Large intestine (tissue), 3 donors: ENCODE results near the gene FREM3. TPM values are rescaled to one million over a fixed set of nuclear protein-coding genes. Genes with fewer than 3 reads are reported as not detected.
"Not testable (repeated sequence)": the region's sequence is repeated elsewhere in the genome, so short reads cannot be mapped to it uniquely, and the experiment has no call there.

Experiments
- DNase-seq, 2 donors: peaks; one replicate each; pipeline versions ENCODE4 v3.0.0 to v3.0.0-alpha.2; 2013
- H3K27ac ChIP-seq: one replicate; pipeline ENCODE4 v1.5.1; 2013; ENCODE audit warnings: low read length
- H3K27me3 ChIP-seq: 2 replicates; pipeline ENCODE4 v1.6.1; 2013; ENCODE audit warnings: low read length; ENCODE audit not compliant: control insufficient read depth, insufficient read depth
- H3K36me3 ChIP-seq: 2 replicates; pipeline ENCODE4 v1.6.1; 2013; ENCODE audit warnings: low read length; ENCODE audit not compliant: control insufficient read depth, insufficient read depth
- H3K4me1 ChIP-seq: one replicate; pipeline ENCODE4 v1.6.1; 2013; ENCODE audit warnings: low read length; ENCODE audit not compliant: control insufficient read depth, insufficient read depth
- H3K4me3 ChIP-seq: one replicate; pipeline ENCODE4 v1.5.1; 2013; ENCODE audit warnings: low read length
- H3K9me3 ChIP-seq: one replicate; pipeline ENCODE4 v1.6.1; 2013; ENCODE audit warnings: mild to moderate bottlenecking, low read depth, low read length, moderate library complexity; ENCODE audit not compliant: control insufficient read depth
- WGBS: methylation state at CpG from one replicate; pipeline ENCODE4 v1.1.5; 2013; ENCODE audit warnings: low lambda C conversion rate; ENCODE audit not compliant: insufficient coverage; 5-methylcytosine and 5-hydroxymethylcytosine counted together
- polyA plus RNA-seq: library from polyadenylated mRNA; unstranded; fragments of 120-200 nt; gene quantifications from one replicate; pipeline ENCODE4 v1.2.1, GENCODE V29; 2013

Gene FREM3
- polyA plus RNA-seq, 1 donor = 0.16 TPM

DNA sequence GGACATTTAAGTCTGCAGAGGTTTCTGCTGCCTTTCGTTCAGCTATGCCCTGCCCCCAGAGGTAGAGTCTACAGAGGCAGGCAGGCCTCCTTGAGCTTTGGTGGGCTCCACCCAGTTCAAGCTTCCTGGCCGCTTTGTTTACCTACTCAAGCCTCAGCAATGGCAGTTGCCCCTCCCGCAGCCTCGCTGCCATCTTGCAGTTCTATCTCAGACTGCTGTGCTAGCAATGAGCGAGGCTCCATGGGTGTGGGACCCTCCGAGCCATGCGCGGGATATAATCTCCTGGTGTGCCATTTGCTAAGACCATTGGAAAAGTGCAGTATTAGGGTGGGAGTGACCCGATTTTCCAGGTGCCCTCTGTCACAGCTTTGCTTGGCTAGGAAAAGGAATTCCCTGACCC is 26.8 kb downstream of the FREM3 start:
- not testable (repeated sequence) for H3K9me3 ChIP-seq, DNase-seq, H3K4me1 ChIP-seq, H3K27me3 ChIP-seq, H3K36me3 ChIP-seq, H3K4me3 ChIP-seq, H3K27ac ChIP-seq
- no CpG with 5 or more reads among the region's 9 CpGs for WGBS

DNA sequence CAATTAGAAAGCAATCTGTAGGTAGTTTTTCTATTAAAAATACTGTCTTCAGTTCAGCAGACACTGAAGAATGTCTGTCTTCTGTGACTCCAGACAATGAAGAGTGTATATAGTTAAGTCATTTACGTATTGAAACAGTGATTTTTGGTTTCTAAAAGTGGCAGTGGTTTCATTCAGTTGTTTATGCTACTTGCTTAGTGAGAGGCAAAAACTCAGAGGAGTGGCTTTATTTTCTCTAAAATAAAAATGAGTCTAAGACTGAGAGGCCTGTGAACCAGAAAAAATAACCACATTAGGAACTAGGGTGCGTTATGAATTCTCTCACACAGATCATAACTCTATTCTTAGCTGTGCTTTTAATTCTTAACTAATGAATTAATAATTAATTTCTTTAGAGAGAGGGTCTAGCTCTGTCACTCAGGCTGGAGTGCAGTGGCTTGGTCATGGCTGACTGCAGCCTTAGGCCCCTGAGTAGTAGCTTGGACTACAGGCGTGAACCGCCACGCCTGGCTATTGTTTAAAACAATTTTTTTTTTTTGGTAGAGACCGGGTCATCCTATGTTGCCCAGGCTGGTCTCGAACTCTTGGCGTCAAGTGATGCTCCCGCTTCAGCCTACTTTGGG is 31.4 kb downstream of the FREM3 start:
- H3K4me3 ChIP-seq = no peak overlapping the region
- H3K9me3 ChIP-seq = no peaks in the 10 kb centered on the region
- H3K36me3 ChIP-seq = no peaks in the 10 kb centered on the region
- no peak overlapping the region for H3K27ac ChIP-seq
- no peak for DNase-seq
- H3K27me3 ChIP-seq = no peaks in the 10 kb centered on the region
- 71% methylated on average over 1 of the region's 9 CpGs for WGBS
- H3K4me1 ChIP-seq = no peaks in the 10 kb centered on the region

DNA sequence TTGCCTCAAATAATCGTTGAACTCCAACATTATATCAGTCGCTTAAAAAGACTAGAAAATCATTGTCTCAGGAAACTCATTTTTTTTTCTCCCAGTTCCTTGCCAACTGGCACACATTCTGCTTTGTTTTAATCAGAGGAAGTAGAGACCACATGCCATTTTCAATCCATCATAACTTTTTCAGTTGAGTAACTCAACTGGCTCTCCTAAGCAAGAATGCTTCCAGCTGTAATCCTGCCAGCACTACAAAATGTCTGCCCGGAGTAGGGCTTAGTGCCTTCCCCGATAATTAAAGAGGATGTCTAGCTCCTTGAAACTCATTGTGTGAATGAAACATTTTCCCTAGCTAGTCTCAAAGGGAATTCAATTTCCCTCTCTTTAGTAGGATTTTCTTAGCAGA is 33.0 kb downstream of the FREM3 start:
- Histone ChIP-seq H3K27ac (no peak overlapping the region), H3K36me3 (no peaks in the 10 kb centered on the region), H3K9me3 (no peaks in the 10 kb centered on the region), H3K4me1 (no peaks in the 10 kb centered on the region), H3K4me3 (no peak overlapping the region), H3K27me3 (no peaks in the 10 kb centered on the region)
- WGBS = 88% methylated on average over 4 of the region's 4 CpGs
- DNase-seq = peak; percentile 1 to 9

DNA sequence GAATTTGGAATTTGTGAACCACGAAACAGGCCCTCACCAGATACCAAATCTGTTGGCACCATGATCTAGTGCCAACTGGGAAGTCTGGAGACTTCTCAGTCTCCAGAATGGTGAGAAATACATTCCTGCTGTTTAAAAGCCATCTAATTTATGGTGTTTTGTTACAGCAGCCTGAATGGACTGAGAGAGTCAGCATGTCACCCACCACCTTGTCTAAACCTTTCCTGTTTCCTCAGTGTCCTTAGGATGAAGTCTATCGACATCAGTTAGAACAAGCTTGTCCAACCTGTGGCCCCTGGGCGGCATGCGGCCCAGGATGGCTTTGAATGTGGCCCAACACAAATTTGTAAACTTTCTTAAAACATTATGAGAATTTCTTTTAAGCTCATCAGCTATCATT is 42.1 kb downstream of the FREM3 start:
- no CpG with 5 or more reads among the region's 4 CpGs for WGBS

DNA sequence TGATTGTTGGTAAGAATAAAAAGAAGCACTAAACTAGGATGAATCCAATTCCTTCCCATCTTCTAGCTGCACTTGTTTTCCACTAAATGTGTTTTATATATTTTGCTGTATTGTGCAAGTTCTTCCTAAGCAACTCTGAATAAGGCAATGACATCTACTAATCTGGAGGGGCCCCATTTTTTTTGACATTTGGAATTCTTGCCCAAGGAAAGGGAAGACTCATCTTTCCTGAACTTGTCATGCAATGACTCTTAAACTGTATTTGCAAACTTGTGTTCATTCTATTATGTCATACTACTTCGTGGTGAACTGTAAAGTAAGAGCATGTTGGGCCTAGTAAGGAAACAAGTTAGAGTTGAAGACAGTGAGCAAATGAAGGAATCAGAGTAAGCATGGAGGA is 45.9 kb downstream of the FREM3 start:
- H3K36me3 ChIP-seq = no peaks in the 10 kb centered on the region
- H3K4me3 ChIP-seq = no peak overlapping the region
- H3K9me3 ChIP-seq = no peaks in the 10 kb centered on the region
- H3K27ac ChIP-seq = no peak overlapping the region
- WGBS = 80% methylated on average over 1 of the region's 1 CpG
- no peaks in the 10 kb centered on the region for H3K4me1 ChIP-seq
- DNase-seq = no peak
- no peaks in the 10 kb centered on the region for H3K27me3 ChIP-seq

More for the DNA sequence above, 42.1 kb downstream of the FREM3 start:
- H3K36me3 ChIP-seq = no peaks in the 10 kb centered on the region
- no peaks in the 10 kb centered on the region for H3K9me3 ChIP-seq
- no peak for DNase-seq
- H3K4me3 ChIP-seq = no peak overlapping the region
- no peaks in the 10 kb centered on the region for H3K4me1 ChIP-seq
- H3K27ac ChIP-seq = no peak overlapping the region
- no peaks in the 10 kb centered on the region for H3K27me3 ChIP-seq

DNA sequence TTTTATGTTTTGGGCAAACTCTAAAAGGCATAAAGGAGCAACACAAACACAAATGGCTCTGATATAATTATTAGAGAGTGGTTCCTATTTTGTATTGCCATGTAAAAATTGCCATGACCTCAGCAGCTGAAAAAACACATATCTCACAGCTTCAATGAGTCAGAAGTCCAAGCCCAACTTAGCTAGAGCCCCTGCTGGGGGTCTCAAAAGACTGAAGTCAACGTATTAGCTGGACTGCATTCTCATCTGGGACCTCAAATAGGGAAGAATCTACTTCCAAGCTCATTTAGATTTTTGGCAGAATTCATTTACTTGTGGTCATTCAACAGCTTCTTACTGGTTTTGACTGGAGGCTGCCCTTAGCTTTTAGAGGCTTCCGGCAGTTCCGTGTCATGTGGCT is 47.4 kb downstream of the FREM3 start:
- no peaks in the 10 kb centered on the region for H3K27me3 ChIP-seq
- no peak for DNase-seq
- no peak overlapping the region for H3K4me3 ChIP-seq
- H3K4me1 ChIP-seq = no peaks in the 10 kb centered on the region
- H3K27ac ChIP-seq = no peak overlapping the region
- WGBS = no CpG with 5 or more reads among the region's 3 CpGs
- H3K9me3 ChIP-seq = no peaks in the 10 kb centered on the region
- no peaks in the 10 kb centered on the region for H3K36me3 ChIP-seq

DNA sequence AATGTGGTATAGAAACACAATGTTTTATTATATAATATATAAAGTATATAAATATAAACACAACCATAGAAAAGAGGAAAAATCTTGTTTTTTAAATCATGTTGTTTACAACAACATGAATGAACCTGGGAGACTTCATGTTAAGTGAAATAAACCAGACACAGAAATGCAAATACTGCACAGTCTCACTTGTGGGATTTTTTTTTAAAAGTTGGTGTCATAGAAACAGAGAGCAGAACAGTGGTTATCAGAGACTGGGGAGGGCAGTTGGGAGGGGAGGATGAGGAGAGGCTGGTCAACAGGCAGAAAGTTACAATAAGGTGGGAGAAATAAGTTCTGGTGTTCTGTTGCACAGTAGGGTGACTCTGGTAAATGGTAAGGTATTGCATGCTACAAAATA is 57.1 kb downstream of the FREM3 start:
- Histone ChIP-seq H3K27ac (no peak overlapping the region), H3K4me1 (no peaks in the 10 kb centered on the region), H3K27me3 (no peaks in the 10 kb centered on the region), H3K36me3 (no peaks in the 10 kb centered on the region), H3K9me3 (peaks cover 6% of the 10 kb centered on the region), H3K4me3 (no peak overlapping the region)
- no peak for DNase-seq

DNA sequence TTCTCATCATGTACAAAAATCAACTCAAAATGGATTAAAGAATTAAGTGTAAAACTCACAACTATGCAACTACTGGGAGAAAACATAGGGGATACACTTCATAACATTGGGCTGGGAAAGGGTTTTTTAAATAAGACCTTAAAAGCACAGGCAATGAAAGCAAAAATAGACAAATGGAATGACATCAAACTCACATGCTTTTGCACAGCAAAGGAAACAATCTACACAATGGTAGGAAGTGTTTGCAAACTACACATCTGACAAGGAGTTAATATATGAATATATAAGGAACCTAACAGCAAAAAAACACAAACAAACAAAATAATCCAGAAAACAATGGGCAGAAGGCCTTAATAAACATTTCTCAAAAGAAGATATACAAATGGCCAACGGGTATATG is 57.9 kb downstream of the FREM3 start:
- WGBS = 80% methylated on average over 1 of the region's 1 CpG
- H3K36me3 ChIP-seq = no peaks in the 10 kb centered on the region

DNA sequence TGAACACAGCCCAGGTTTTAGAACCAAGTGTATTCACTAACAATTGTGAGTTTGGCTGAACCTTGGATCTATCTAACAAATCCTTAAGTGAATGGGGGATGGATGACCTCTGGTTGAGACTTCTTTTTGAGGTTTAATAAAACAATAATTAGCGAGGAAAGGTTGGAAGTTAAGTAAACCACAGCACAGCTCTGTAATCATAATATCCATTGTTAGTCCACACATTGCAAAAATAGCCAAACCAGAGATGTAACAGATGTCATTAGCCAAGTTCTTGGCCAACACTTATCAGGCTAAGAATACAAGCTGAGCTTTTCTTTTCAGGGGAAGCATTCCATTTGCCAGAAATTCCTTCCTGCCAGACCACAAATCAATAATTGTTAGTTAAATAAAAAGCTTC is 59.1 kb downstream of the FREM3 start:
- Histone ChIP-seq H3K27ac (no peak overlapping the region), H3K4me1 (no peaks in the 10 kb centered on the region), H3K27me3 (no peaks in the 10 kb centered on the region), H3K4me3 (no peak overlapping the region), H3K9me3 (no peaks in the 10 kb centered on the region), H3K36me3 (no peaks in the 10 kb centered on the region)
- no peak for DNase-seq
- no CpG with 5 or more reads among the region's 1 CpG for WGBS

More for the DNA sequence above, 57.9 kb downstream of the FREM3 start:
- Histone ChIP-seq H3K27ac (no peak overlapping the region), H3K27me3 (no peaks in the 10 kb centered on the region), H3K9me3 (peaks cover 3% of the 10 kb centered on the region), H3K4me3 (no peak overlapping the region), H3K4me1 (no peaks in the 10 kb centered on the region)
- DNase-seq = no peak

DNA sequence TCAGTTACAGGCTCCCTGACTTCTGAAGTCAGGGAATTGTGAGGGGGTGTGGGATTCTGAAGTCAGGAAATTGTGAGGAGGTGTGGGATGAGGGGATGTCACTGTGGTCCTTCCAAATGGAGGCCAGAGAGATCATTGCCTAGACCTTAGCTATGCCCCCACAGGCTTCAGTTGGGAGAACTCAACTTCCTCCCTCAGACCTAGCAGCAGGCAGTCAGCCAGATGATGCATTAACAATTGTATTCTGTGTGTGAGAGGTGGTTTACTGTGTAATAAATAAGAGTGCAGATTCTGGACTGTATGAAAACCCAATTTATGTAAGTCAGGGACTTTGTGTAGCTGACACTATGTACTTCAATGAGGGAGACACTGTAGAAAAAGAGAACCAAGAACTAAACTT is 65.7 kb downstream of the FREM3 start:
- Histone ChIP-seq H3K27me3 (no peaks in the 10 kb centered on the region), H3K27ac (no peak overlapping the region), H3K9me3 (no peaks in the 10 kb centered on the region), H3K4me3 (no peak overlapping the region), H3K4me1 (no peaks in the 10 kb centered on the region), H3K36me3 (no peaks in the 10 kb centered on the region)
- DNase-seq = no peak

DNA sequence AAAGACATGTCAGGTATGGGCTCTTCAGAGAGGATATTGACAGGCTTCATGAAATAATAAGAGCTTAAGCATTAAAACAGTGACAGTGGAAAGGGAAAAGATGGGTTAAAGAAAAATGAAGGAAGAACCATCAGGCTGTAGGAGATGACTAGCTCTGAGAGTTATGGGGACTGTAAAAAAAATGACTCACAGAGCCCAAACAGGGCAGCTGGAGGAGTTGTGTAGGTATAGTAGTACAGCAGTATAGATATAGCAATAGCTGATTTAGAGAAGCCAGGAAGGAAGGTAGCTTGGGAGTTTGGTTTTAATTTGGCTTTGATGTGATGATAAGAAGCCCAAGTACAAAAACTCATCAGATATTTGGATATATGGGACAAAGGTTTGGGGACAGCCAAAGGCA is 66.6 kb downstream of the FREM3 start:
- Histone ChIP-seq H3K27me3 (no peaks in the 10 kb centered on the region), H3K4me3 (no peak overlapping the region), H3K27ac (no peak overlapping the region), H3K9me3 (no peaks in the 10 kb centered on the region), H3K4me1 (no peaks in the 10 kb centered on the region), H3K36me3 (no peaks in the 10 kb centered on the region)
- no peak for DNase-seq
